ENCODE results near the gene AUH.

Gene AUH

DNA sequence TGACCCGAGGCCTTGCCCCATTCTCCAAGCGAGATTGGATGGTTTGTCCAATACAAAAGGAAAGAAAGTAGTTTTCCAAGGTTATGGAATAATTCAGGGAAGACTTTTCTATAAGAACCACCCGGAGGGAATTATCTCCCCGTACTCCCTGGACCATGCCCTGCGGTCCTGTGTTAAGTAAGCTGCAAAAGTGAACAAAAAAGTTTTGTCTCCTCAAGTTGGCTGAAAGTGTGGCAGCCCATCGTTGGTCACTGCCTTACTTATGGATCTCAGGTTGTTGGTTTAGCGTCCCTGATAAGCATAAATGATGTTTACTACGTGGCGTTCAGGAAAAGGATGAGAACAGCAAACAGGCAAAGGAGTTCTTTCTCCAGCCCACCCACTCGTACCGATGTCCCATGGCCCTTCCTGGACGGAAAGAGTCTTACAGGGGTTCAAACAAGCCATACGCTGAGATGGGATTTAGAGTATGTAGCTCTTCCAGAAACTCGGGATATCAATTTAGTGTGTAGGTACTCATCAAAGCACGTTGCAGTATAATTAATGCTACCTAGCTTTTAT is 413 bp upstream of the AUH start:
- TF ChIP-seq POLR2A (IDR thresholded peaks at IDR 0.05; ENCODE audit: low read depth, low read length): no peak
- FAIRE-seq: no peak

DNA sequence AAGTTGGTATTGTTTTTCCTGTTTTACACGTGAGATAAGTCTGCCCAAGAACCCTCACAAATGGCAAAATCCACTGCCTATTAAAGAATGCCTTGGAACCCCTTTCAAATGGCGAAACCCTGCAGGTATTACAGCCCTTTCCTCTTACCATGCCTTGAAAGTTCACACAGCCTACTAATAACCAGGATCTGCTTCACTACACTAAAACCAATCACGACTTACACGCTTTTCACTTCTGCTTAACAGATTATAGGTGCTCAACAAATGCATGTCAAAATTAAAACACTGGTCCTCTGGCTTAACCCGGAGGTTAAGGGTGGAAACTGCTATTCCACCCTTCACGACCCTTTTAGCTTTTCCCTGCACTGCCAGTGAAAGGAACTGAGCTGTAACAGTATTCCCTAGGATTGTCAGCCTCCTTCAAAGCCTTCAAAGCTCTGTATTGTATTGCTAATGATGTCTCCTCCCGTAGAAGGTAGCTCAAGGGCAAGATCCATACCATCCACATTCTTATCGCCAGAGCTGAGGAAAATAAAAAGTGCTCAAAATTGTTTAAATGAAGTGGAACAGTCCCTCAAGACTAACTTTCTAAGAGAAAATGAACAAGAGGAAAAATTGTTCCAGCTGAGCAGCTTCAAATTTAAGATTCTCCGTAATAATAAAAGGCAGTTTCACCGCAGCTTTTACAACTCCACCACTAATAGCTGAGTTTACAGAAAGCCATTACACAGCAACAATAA is 997 bp downstream of the AUH start:
- no peak for TF ChIP-seq POLR2A (IDR thresholded peaks at IDR 0.05; ENCODE audit: low read depth, low read length)
- no peak for DNase-seq (ENCODE audit: insufficient read length, low spot score)
- peak; percentile 6 for FAIRE-seq

More for the DNA sequence above, 413 bp upstream of the AUH start:
- DNase-seq (ENCODE audit: insufficient read length, low spot score): no peak

DNA sequence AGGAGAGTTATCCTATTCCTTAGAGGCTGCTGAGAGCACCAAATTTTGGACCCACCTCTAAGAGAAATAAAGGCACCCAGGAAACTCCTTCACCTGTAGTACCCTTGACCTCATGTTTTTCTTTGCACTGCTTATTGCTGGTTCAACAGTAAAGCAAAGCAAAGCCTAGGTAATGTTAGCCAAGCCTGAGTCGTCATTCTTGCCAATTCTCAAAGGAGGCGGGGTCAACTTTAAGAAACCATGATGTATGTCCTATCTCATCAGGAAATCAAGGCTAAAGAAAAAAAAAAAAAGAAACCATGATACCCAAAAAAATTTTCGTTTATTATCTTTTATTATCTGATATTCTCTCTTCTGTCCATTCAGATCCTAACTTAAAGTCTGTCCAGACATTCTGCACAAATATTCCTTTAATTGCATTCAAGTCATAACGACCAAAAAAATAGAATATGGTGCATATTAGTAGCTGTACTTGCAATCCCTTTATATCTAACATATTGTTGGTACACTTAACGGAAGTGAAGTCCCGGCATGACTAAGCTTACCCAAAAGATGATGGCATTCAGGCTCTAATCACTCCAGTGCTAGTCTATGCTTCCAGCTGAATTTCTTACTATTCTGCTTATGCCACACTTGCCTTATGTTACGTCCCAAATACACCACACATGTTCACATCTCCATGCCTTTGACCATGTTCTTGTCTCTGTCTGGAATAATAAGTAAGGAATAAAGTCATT is 1.8 kb downstream of the AUH start:
- TF ChIP-seq POLR2A (IDR thresholded peaks at IDR 0.05; ENCODE audit: low read depth, low read length): no peak
- FAIRE-seq (no peak), DNase-seq (ENCODE audit: insufficient read length, low spot score) (no peak)

DNA sequence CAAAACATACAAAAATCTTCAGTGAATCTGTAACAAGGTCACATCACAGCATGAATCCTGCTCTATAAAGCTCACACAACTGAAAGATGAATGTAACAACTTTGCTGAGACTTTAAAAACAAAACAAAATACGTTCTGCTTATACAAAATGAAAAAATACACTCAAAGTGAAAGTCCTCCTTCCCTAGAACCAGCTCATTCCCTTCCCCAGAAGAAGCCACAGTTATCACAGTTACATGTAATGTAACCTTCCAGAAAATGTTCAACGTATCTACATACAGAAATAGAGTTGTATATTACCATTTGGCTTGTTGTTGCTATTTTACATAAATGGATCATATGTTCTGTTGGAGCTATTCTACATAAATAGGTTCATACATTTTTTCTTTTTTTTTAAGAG is 2.6 kb downstream of the AUH start:
- DNase-seq (ENCODE audit: insufficient read length, low spot score) (no peak), FAIRE-seq (no peak)
- no peak for TF ChIP-seq POLR2A (IDR thresholded peaks at IDR 0.05; ENCODE audit: low read depth, low read length)

DNA sequence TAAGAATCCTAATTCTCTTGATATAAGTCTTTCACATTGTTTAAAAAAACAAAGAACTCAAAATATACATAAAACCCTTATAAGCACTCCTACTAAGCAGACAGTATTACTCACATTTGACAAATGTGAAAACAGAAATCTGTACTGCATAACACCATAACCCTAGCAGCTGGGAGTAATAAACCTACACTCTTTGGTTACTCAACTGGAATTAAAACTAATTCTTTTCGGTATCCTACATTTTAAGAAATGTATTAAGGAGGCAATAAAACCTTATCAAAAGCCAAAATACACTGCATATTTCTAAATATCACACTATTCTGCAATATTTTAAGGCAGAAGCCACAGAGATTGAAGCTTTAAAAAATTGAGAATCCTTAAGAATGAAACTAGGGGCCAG is 6.8 kb downstream of the AUH start:
- no peak for TF ChIP-seq POLR2A (IDR thresholded peaks at IDR 0.05; ENCODE audit: low read depth, low read length)
- DNase-seq (ENCODE audit: insufficient read length, low spot score) (no peak), FAIRE-seq (peak; percentile 87)

DNA sequence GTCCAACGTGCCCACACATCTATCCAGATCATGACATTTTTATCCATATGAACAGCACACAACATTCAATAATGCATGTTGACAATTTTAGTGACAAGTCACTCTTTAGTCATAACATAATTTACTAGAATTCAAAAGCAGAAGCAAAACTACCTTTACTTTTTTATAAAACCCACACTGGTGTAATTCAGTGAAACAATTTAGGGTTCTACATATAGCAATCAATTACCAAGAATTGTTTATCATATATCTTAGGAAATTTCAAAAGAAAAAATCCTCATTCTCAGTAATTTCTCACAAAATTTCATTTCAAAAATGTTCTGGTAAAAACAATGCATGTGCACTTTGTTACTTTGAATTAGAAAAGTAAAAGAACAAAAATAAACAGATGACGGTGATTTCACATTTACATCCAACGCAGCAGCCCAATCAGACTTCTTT is 12.6 kb downstream of the AUH start:
- DNase-seq (ENCODE audit: insufficient read length, low spot score): no peak
- TF ChIP-seq POLR2A (IDR thresholded peaks at IDR 0.05; ENCODE audit: low read depth, low read length): no peak

DNA sequence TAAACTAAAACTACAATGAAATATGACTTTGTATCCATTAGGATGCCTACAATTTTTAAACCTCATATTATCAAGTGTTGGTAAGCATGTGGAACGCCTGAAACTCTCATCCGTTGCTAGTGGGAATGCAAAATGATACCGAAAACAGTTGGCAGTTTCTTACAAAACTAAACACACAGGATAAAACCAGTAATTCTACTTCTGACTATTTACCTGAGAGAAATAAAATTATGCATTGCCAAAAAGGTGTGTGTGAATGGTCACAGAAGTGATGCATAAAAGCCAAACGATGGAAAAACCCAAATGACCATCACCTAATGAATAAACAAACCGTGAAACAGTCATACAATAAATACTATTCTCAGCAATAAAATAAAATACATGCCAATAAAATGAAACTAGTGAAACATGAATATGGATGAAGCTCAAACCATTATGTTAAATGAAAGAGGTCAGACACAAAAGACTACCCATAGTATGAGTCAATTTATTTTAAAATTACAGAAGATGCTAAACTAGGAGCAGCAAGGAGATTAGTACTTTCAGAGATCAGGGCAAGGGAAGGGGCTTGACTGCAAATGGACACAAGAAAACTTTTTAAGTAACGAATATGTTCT is 13.4 kb downstream of the AUH start:
- DNase-seq (ENCODE audit: insufficient read length, low spot score): no peak
- peak; percentile 67 for FAIRE-seq
- TF ChIP-seq POLR2A (IDR thresholded peaks at IDR 0.05; ENCODE audit: low read depth, low read length): no peak

More for the DNA sequence above, 12.6 kb downstream of the AUH start:
- no peak for FAIRE-seq

DNA sequence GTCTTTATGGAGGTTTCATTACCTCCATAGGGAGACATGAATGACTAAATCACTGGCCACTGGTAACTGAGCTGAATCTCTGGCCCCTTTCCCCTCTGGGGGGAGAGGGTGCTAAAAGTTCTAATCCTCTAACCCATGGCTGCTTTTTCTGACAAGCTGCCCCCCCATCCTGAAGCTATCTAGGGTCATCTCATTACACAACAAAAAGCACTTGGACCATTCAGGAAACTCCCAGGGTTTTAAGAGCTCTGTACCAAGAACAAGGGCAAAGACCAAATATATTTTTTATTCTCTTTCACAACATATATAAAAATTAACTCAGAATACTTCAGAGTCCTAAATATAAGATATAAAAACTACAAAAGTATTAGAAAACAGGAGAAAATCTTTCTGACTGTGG is 14.3 kb downstream of the AUH start:
- TF ChIP-seq POLR2A (IDR thresholded peaks at IDR 0.05; ENCODE audit: low read depth, low read length): no peak
- no peak for DNase-seq (ENCODE audit: insufficient read length, low spot score)
- no peak for FAIRE-seq

DNA sequence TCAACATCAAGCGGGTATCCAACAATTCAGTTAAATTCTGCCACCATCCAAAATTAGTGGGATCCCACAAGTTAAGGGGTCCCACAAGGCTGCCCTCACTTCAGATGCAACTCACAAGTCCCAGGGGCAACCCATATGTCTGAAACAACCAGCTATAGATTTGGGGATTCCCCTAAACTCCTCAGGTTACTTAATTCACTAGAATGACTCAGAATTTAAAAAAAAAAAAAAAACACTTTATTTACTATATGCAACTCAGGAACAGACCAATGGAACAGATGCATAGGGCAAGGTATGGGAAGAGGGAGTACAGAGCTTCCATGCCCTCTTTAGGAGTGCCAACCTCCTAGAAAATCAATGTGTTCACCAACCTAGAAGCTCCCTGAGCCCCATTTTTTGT is 15.1 kb downstream of the AUH start:
- no peak for FAIRE-seq
- TF ChIP-seq POLR2A (IDR thresholded peaks at IDR 0.05; ENCODE audit: low read depth, low read length): no peak
- DNase-seq (ENCODE audit: insufficient read length, low spot score): peak; percentile 9

DNA sequence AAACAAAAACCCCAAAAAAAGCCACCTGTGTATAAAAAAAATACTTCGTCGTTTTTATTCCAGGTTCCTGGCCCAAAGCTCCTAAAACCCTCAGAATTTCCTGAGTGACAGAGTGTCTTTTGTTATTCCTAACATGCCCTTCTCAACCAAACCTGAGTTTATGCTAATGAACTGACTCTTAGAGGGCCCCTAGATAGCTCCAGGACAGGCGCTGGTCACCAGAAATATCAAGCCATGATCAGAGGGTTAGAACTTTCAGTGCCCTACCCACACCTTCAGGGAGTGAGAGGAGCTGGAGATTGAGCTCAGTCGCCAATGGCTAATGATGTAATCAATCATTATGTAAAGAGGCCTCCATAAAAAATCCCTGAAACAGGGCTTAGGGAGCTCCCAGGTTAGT is 15.7 kb downstream of the AUH start:
- DNase-seq (ENCODE audit: insufficient read length, low spot score) (no peak), FAIRE-seq (no peak)
- TF ChIP-seq POLR2A (IDR thresholded peaks at IDR 0.05; ENCODE audit: low read depth, low read length): no peak

DNA sequence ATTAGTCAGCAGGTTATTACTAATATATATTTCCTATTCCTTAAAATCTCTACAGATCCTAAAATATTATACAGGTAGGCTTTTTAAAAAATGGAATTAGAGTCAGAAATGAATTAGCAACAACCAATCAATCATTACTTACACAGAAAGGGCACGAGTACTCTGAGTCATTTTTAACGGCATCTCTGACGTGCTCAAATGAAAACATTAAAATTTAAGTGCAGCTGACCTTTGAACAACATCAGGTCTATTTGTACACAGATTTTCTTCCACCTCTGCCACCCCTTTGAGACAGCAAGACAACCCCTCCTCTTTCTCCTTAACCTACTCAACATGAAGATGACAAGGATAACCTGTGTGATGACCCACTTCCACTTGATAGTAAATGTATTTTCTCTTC is 19.1 kb downstream of the AUH start:
- DNase-seq (ENCODE audit: insufficient read length, low spot score) (no peak), FAIRE-seq (no peak)
- no peak for TF ChIP-seq POLR2A (IDR thresholded peaks at IDR 0.05; ENCODE audit: low read depth, low read length)

DNA sequence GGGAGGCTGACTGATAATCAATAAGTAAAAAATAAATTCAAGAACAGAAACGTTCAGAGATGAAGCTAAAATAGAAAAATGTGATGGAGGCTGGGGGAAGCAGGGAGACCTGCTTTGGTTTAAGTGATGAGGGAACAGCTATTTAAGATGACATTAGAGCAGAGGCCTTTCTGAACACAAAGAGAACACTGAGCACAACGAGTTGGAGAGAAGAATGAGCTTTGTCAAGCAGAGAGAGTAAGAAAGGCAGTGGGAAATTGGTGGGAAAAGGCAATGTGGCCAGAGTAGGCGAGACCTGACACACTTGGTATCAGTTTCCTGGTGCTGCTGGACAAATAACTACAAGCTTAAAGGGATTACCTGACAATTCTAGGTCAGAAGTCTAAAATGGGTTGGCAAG is 20.0 kb downstream of the AUH start:
- TF ChIP-seq POLR2A (IDR thresholded peaks at IDR 0.05; ENCODE audit: low read depth, low read length): no peak
- DNase-seq (ENCODE audit: insufficient read length, low spot score) (no peak), FAIRE-seq (no peak)

DNA sequence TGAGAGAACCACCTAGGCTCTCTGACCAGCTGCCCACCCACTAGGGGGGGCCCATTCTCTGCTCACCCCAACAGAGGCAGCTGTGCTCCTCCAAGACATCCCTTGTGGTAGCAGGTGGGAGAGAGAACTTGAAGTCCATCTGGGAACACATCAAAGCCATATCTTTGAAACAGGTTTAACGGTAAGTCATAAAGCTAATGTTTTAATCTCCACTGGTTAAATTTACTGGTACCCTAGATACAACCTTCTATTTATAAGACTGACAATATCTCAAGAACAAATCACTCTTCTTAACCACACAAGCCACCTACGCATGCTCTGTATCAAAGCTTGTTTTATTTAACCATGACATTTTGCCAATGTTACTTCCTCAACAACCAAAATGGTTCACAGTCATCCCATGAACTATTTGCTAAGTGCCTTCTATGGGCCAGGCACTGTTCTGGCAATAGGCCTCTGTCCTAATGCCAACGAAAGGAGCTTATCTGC is 20.4 kb downstream of the AUH start:
- no peak for DNase-seq (ENCODE audit: insufficient read length, low spot score)
- no peak for FAIRE-seq
- no peak for TF ChIP-seq POLR2A (IDR thresholded peaks at IDR 0.05; ENCODE audit: low read depth, low read length)

DNA sequence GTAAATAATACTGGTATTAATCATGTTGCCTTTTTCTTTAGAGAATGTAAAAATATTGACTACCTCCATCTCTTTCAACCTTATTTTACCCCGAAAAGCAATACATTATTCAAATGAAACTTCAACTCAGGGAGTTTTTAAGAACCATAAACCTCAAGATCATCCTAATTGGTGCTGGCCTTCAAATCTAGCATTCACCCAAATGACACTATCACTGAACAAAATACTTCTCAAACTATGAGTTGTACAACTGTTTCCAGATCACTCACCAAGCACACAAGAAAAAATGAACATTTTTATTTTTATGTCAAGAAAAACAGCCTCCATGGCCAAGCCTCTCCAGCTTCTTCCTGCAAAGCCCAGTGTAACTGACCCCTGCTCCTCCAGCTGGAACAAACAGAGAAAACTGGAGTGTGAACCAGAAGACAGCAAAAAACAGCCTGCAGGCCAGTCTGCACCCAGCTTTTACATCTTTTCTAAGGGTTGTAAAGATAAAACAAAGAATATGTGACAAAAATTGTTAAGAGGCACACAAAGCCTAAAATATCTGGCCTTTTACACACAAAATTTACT is 21.2 kb downstream of the AUH start:
- no peak for FAIRE-seq
- no peak for DNase-seq (ENCODE audit: insufficient read length, low spot score)
- TF ChIP-seq POLR2A (IDR thresholded peaks at IDR 0.05; ENCODE audit: low read depth, low read length): no peak

Measured in H54 (cell line).